Keratinocyte (primary cell): ENCODE data around the gene TMEM38A. TPM values are rescaled to one million over a fixed set of nuclear protein-coding genes. Genes with fewer than 3 reads are reported as not detected.

Experiments
- DNase-seq: peaks from one replicate; pipeline ENCODE4 v3.0.0-alpha.2; 2011; ENCODE audit warnings: low read depth, missing footprints, low spot score
- FAIRE-seq: peaks from 2 replicates; lab custom pipeline; 2011; peaks lifted over from hg19 to GRCh38; lab: Jason Lieb, UNC
- H2AFZ ChIP-seq: 2 replicates; pipeline ENCODE4 v1.6.0; 2012; ENCODE audit warnings: low read length, control low read depth, inconsistent platforms; ENCODE audit not compliant: control insufficient read depth
- H3K27ac ChIP-seq: 2 replicates; pipeline ENCODE4 v1.5.1; 2011; ENCODE audit warnings: low read length; ENCODE audit not compliant: control insufficient read depth, insufficient read depth
- H3K27me3 ChIP-seq: 3 replicates; pipeline ENCODE4 v1.6.0; 2011; ENCODE audit warnings: low read length; ENCODE audit not compliant: control insufficient read depth, insufficient read depth; ENCODE audit errors: extremely low read depth
- H3K36me3 ChIP-seq, 2 experiments: 2 replicates in 1 of 2; 3 replicates in 1 of 2; pipeline ENCODE4 v1.5.1; 2011; ENCODE audit warnings: low read length in 2 of 2, mild to moderate bottlenecking in 1 of 2; ENCODE audit not compliant: control insufficient read depth in 2 of 2, insufficient read depth in 2 of 2; ENCODE audit errors: extremely low read depth in 1 of 2
- H3K4me1 ChIP-seq: 3 replicates; pipeline ENCODE4 v1.5.1; 2011; ENCODE audit warnings: low read length; ENCODE audit not compliant: control insufficient read depth, insufficient read depth; ENCODE audit errors: extremely low read depth
- H3K4me2 ChIP-seq: 3 replicates; pipeline ENCODE4 v1.6.0; 2011; ENCODE audit warnings: low read depth, low read length; ENCODE audit not compliant: control insufficient read depth, insufficient read depth; ENCODE audit errors: extremely low read depth
- H3K4me3 ChIP-seq, 3 experiments: fragments of 200-600 bp in 1 of 3; sonication (generic) in 1 of 3; 2 replicates in 2 of 3; 3 replicates in 1 of 3; pipeline ENCODE4 v1.5.1; 2011 to 2016; ENCODE audit warnings: low read length in 3 of 3, mild to moderate bottlenecking in 3 of 3, control low read depth in 2 of 3, inconsistent platforms in 1 of 3, low read depth in 1 of 3, mixed read lengths in 1 of 3, mixed run types in 1 of 3, moderate library complexity in 1 of 3; ENCODE audit not compliant: control insufficient read depth in 2 of 3, insufficient read depth in 2 of 3; ENCODE audit errors: extremely low read depth in 1 of 3
- H3K79me2 ChIP-seq: 2 replicates; pipeline ENCODE4 v1.6.0; 2012; ENCODE audit warnings: low read length; ENCODE audit not compliant: control insufficient read depth, insufficient read depth
- H3K9ac ChIP-seq: 3 replicates; pipeline ENCODE4 v1.6.0; 2011; ENCODE audit warnings: low read length; ENCODE audit not compliant: control insufficient read depth, insufficient read depth; ENCODE audit errors: extremely low read depth
- H3K9me1 ChIP-seq: 3 replicates; pipeline ENCODE4 v1.6.0; 2011; ENCODE audit warnings: low read length; ENCODE audit not compliant: control insufficient read depth, insufficient read depth; ENCODE audit errors: extremely low read depth
- H3K9me3 ChIP-seq: 2 replicates; pipeline ENCODE4 v1.5.1; 2012; ENCODE audit warnings: low read depth, low read length; ENCODE audit not compliant: control insufficient read depth
- H4K20me1 ChIP-seq: 3 replicates; pipeline ENCODE4 v1.6.0; 2011; ENCODE audit warnings: low read length; ENCODE audit not compliant: control insufficient read depth, insufficient read depth; ENCODE audit errors: extremely low read depth
- EZH2 ChIP-seq: IDR thresholded peaks from one replicate; pipeline ENCODE4 v1.6.1; 2012; ENCODE audit warnings: inconsistent platforms, mild to moderate bottlenecking, low read length, moderate library complexity
- dilution Hi-C: fragments of 300-500 bp; cut with MboI; formaldehyde crosslinking; loops from one replicate; pipeline ENCODE4 v1.7.0; 2020; ENCODE audit warnings: low sequenced_read_pairs; ENCODE audit not compliant: extremely low pct_ligation_motif_present
- polyA plus RNA-seq, 5 experiments: library from polyadenylated mRNA; depleted of rRNA in 3 of 5; stranded (reverse) in 3 of 5; stranded (forward) in 1 of 5; unstranded in 1 of 5; fragments of >200 nt; gene quantifications; 1 replicate in 1 of 5; 2 replicates in 3 of 5; 3 replicates in 1 of 5; pipeline versions ENCODE4 v1.2.1 to v1.2.3, GENCODE V29; 2011 to 2012; ENCODE audit warnings: missing spikeins in 2 of 5, low read depth in 1 of 5, low replicate concordance in 1 of 5
- TF ChIP-seq, protein P1 (sequence below), 3 experiments: IDR thresholded peaks in 1 of 3; conservative IDR thresholded peaks in 1 of 3; optimal IDR thresholded peaks in 1 of 3; 2 replicates in 2 of 3; 3 replicates in 1 of 3; pipeline versions ENCODE3 to v1.5.1; 2011; ENCODE audit warnings: low read length in 3 of 3, mild to moderate bottlenecking in 3 of 3, moderate library complexity in 2 of 3, control low read depth in 1 of 3, inconsistent platforms in 1 of 3; ENCODE audit not compliant: insufficient read depth in 2 of 3; ENCODE audit errors: extremely low read depth in 1 of 3

Gene TMEM38A
- polyA plus RNA-seq, 1 donor (not counting 4 experiments of a cell fraction or from before 2014, with no cell fraction given) = 2.5 TPM

GRCh38 chr19:16654627-16655026 lies 6.3 kb upstream of the TMEM38A start:
- dilution Hi-C loops = no loop called here
- Histone ChIP-seq H3K9ac (no peak overlapping the region), H3K27me3 (no peaks in the 10 kb centered on the region), H3K4me2 (no peak overlapping the region), H3K9me1 (no peaks in the 10 kb centered on the region), H3K36me3 (peaks cover 46 to 52% of the 10 kb centered on the region in 2 experiments), H2AFZ (no peak overlapping the region), H4K20me1 (peaks cover 5% of the 10 kb centered on the region), H3K27ac (no peak overlapping the region), H3K4me3 (no peak overlapping the region), H3K4me1 (peaks cover 7% of the 10 kb centered on the region), H3K79me2 (peaks cover 51% of the 10 kb centered on the region), H3K9me3 (no peaks in the 10 kb centered on the region)
- DNase-seq (no peak), FAIRE-seq (no peak)
- TF ChIP-seq, protein P1, sequence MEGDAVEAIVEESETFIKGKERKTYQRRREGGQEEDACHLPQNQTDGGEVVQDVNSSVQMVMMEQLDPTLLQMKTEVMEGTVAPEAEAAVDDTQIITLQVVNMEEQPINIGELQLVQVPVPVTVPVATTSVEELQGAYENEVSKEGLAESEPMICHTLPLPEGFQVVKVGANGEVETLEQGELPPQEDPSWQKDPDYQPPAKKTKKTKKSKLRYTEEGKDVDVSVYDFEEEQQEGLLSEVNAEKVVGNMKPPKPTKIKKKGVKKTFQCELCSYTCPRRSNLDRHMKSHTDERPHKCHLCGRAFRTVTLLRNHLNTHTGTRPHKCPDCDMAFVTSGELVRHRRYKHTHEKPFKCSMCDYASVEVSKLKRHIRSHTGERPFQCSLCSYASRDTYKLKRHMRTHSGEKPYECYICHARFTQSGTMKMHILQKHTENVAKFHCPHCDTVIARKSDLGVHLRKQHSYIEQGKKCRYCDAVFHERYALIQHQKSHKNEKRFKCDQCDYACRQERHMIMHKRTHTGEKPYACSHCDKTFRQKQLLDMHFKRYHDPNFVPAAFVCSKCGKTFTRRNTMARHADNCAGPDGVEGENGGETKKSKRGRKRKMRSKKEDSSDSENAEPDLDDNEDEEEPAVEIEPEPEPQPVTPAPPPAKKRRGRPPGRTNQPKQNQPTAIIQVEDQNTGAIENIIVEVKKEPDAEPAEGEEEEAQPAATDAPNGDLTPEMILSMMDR (optimal IDR thresholded peaks at IDR 0.05 in 1 of 3, IDR thresholded peaks at IDR 0.05 in 1 of 3, conservative IDR thresholded peaks at IDR 0.05 in 1 of 3; ENCODE audit: extremely low read depth in 1 of 3, insufficient read depth in 2 of 3, low read length in 3 of 3) = no peak
- no peak for TF ChIP-seq EZH2

- DNase-seq (no peak), FAIRE-seq (no peak)
- no peaks in the 10 kb centered on the region for H3K27me3 ChIP-seq
- dilution Hi-C loops = no loop called here
- H4K20me1 ChIP-seq = peaks cover 5% of the 10 kb centered on the region
- TF ChIP-seq, protein P1 (optimal IDR thresholded peaks at IDR 0.05 in 1 of 3, IDR thresholded peaks at IDR 0.05 in 1 of 3, conservative IDR thresholded peaks at IDR 0.05 in 1 of 3; ENCODE audit: extremely low read depth in 1 of 3, insufficient read depth in 2 of 3, low read length in 3 of 3) = no peak
- no peak for TF ChIP-seq EZH2
- H3K4me3 ChIP-seq = no peak overlapping the region
- H3K4me1 ChIP-seq = peaks cover 7% of the 10 kb centered on the region
- no peaks in the 10 kb centered on the region for H3K9me3 ChIP-seq
- no peak overlapping the region for H3K9ac ChIP-seq
- no peak overlapping the region for H3K4me2 ChIP-seq
- H3K36me3 ChIP-seq = peaks cover 46 to 52% of the 10 kb centered on the region in 2 experiments
- H3K79me2 ChIP-seq = peaks cover 51% of the 10 kb centered on the region
- H3K27ac ChIP-seq = no peak overlapping the region
- no peaks in the 10 kb centered on the region for H3K9me1 ChIP-seq
- H2AFZ ChIP-seq = no peak overlapping the region
These were observed 5.2 kb upstream of the TMEM38A start for GRCh38 chr19:16655727-16656126.
